Measurements from ENCODE around the gene TDRD7. TPM values are rescaled to one million over a fixed set of nuclear protein-coding genes. Genes with fewer than 3 reads are reported as not detected.

TDRD7 gene
- total and polyA plus RNA-seq, 2 of the 13 experiments (the other 11 are each of a cell fraction or from before 2014, with no cell fraction given), result 9.8 to 15.5 TPM

- TF ChIP-seq, protein P1, sequence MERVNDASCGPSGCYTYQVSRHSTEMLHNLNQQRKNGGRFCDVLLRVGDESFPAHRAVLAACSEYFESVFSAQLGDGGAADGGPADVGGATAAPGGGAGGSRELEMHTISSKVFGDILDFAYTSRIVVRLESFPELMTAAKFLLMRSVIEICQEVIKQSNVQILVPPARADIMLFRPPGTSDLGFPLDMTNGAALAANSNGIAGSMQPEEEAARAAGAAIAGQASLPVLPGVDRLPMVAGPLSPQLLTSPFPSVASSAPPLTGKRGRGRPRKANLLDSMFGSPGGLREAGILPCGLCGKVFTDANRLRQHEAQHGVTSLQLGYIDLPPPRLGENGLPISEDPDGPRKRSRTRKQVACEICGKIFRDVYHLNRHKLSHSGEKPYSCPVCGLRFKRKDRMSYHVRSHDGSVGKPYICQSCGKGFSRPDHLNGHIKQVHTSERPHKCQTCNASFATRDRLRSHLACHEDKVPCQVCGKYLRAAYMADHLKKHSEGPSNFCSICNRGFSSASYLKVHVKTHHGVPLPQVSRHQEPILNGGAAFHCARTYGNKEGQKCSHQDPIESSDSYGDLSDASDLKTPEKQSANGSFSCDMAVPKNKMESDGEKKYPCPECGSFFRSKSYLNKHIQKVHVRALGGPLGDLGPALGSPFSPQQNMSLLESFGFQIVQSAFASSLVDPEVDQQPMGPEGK (CRISPR knock-in tag; IDR thresholded peaks at IDR 0.05), result peak; percentile 67
- 0 out of 4 replicates have a peak, but pooled peaks of 1 of the 2 experiments have one; percentile 24 for TF ChIP-seq HMGXB4 (CRISPR knock-in tag; IDR thresholded peaks at IDR 0.05; ENCODE audit: borderline replicate concordance in 1 of 2, low read depth in 1 of 2)
- no peak for TF ChIP-seq ARID3A (IDR thresholded peaks at IDR 0.05; ENCODE audit: low read depth, low read length)
- TF ChIP-seq, protein P2, sequence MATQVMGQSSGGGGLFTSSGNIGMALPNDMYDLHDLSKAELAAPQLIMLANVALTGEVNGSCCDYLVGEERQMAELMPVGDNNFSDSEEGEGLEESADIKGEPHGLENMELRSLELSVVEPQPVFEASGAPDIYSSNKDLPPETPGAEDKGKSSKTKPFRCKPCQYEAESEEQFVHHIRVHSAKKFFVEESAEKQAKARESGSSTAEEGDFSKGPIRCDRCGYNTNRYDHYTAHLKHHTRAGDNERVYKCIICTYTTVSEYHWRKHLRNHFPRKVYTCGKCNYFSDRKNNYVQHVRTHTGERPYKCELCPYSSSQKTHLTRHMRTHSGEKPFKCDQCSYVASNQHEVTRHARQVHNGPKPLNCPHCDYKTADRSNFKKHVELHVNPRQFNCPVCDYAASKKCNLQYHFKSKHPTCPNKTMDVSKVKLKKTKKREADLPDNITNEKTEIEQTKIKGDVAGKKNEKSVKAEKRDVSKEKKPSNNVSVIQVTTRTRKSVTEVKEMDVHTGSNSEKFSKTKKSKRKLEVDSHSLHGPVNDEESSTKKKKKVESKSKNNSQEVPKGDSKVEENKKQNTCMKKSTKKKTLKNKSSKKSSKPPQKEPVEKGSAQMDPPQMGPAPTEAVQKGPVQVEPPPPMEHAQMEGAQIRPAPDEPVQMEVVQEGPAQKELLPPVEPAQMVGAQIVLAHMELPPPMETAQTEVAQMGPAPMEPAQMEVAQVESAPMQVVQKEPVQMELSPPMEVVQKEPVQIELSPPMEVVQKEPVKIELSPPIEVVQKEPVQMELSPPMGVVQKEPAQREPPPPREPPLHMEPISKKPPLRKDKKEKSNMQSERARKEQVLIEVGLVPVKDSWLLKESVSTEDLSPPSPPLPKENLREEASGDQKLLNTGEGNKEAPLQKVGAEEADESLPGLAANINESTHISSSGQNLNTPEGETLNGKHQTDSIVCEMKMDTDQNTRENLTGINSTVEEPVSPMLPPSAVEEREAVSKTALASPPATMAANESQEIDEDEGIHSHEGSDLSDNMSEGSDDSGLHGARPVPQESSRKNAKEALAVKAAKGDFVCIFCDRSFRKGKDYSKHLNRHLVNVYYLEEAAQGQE (IDR thresholded peaks at IDR 0.05; ENCODE audit: borderline replicate concordance in 1 of 2, low read depth in 1 of 2, low read length in 2 of 2), result no peak
- TF ChIP-seq, protein P3, sequence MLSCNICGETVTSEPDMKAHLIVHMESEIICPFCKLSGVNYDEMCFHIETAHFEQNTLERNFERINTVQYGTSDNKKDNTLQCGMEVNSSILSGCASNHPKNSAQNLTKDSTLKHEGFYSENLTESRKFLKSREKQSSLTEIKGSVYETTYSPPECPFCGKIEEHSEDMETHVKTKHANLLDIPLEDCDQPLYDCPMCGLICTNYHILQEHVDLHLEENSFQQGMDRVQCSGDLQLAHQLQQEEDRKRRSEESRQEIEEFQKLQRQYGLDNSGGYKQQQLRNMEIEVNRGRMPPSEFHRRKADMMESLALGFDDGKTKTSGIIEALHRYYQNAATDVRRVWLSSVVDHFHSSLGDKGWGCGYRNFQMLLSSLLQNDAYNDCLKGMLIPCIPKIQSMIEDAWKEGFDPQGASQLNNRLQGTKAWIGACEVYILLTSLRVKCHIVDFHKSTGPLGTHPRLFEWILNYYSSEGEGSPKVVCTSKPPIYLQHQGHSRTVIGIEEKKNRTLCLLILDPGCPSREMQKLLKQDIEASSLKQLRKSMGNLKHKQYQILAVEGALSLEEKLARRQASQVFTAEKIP (CRISPR knock-in tag; IDR thresholded peaks at IDR 0.05; ENCODE audit: borderline replicate concordance), result no peak
- peak; percentile 27; the same call in 1 of the 2 replicates for TF ChIP-seq ZMYM4 (CRISPR knock-in tag; IDR thresholded peaks at IDR 0.05)
- TF ChIP-seq ZNF687 (CRISPR knock-in tag; IDR thresholded peaks at IDR 0.05), result peak; percentile 29; the same call in 1 of the 2 replicates
Measured at GRCh38 chr9:97501177-97501971, 89.5 kb downstream of the TDRD7 start, which contains the start of gene TMOD1 (continued).

Measured in HepG2 (cell line).